ENCODE results near the gene FAM8A1.

DNA sequence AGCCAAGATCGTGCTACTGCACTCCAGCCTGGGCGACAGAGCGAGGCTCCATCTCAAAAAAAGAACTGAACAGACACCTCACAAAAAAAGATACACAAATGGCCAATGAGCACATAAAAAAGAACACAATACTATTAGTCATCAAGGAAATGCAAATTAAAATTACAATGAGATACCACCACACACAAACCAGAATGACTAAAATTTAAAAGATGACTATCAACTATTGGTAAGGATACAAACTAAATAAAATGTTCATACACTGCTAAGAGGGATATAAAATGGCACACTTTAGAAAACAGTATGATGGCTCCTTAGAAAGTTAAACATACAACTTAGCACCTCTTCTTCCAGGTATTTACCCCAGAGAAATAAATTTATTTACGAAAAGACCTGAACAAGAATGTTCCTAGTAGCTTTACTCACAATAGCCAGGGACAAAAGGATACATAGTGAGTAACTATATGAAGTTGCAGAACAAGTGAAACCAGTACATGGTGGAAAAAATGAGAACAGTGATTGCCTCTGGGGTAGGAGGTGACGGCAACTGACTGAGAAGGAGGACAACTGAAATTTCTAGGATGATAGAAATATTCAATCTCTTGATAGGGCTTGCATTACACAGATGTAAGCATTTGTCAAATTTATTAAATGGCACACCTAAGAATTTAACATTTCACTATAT lies 53.2 kb downstream of the FAM8A1 start:
- TF ChIP-seq, protein P1, sequence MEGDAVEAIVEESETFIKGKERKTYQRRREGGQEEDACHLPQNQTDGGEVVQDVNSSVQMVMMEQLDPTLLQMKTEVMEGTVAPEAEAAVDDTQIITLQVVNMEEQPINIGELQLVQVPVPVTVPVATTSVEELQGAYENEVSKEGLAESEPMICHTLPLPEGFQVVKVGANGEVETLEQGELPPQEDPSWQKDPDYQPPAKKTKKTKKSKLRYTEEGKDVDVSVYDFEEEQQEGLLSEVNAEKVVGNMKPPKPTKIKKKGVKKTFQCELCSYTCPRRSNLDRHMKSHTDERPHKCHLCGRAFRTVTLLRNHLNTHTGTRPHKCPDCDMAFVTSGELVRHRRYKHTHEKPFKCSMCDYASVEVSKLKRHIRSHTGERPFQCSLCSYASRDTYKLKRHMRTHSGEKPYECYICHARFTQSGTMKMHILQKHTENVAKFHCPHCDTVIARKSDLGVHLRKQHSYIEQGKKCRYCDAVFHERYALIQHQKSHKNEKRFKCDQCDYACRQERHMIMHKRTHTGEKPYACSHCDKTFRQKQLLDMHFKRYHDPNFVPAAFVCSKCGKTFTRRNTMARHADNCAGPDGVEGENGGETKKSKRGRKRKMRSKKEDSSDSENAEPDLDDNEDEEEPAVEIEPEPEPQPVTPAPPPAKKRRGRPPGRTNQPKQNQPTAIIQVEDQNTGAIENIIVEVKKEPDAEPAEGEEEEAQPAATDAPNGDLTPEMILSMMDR (IDR thresholded peaks at IDR 0.05) = no peak
- TF ChIP-seq POLR2A (IDR thresholded peaks at IDR 0.05) (no peak), POLR2AphosphoS5 (IDR thresholded peaks at IDR 0.05) (no peak)
